ENCODE results near the gene CD38.

DNA sequence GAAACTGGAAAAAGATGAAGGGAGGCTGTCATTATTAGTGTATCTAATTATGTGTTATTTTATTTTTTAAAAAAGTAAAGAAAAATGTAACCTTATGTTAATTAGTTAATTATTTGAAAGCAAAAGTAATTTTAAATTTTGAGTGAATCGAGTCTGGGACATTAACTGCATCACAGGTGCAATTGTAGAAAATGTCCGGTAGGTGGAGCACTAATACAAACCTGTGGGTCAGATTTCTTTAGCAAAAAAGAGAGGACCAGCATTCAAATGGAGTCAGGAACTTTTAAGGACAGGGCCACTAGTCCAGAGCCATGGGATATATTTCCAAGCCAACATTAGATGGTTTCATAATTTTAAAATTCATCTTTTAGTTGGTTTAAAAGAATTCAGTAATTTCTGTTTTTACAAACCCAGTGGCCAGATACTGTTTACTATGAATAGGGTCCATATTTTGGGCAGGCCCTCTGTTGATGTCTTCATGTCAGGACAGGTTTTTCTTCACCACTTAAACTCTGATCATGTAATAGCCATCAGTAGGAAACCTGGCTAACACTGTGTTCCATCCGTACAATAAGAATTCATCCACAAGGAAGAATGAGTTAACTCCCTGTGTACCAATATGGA, 48.1 kb upstream of the CD38 start:
- TF ChIP-seq, protein P1, sequence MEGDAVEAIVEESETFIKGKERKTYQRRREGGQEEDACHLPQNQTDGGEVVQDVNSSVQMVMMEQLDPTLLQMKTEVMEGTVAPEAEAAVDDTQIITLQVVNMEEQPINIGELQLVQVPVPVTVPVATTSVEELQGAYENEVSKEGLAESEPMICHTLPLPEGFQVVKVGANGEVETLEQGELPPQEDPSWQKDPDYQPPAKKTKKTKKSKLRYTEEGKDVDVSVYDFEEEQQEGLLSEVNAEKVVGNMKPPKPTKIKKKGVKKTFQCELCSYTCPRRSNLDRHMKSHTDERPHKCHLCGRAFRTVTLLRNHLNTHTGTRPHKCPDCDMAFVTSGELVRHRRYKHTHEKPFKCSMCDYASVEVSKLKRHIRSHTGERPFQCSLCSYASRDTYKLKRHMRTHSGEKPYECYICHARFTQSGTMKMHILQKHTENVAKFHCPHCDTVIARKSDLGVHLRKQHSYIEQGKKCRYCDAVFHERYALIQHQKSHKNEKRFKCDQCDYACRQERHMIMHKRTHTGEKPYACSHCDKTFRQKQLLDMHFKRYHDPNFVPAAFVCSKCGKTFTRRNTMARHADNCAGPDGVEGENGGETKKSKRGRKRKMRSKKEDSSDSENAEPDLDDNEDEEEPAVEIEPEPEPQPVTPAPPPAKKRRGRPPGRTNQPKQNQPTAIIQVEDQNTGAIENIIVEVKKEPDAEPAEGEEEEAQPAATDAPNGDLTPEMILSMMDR (IDR thresholded peaks at IDR 0.05): peak; percentile 45 to 98 (median 71)
- TF ChIP-seq POLR2A (IDR thresholded peaks at IDR 0.05): no peak

All from body of pancreas (tissue), 4 donors.